IPS-NIHi11 (cell line): Measurements from ENCODE around the gene LRRC71.

Experiments used
- DNase-seq: peaks from one replicate; pipeline ENCODE4 v3.0.0; 2012; ENCODE audit warnings: mixed read lengths, low spot score

Gene LRRC71

GRCh38 chr1:156920233-156921052, at the start of gene LRRC71:
LRRC71 (plus strand) TSS chr1:156920632; CDS start chr1:156920804, 172 bp downstream.
- peak; percentile 99 for DNase-seq

DNA sequence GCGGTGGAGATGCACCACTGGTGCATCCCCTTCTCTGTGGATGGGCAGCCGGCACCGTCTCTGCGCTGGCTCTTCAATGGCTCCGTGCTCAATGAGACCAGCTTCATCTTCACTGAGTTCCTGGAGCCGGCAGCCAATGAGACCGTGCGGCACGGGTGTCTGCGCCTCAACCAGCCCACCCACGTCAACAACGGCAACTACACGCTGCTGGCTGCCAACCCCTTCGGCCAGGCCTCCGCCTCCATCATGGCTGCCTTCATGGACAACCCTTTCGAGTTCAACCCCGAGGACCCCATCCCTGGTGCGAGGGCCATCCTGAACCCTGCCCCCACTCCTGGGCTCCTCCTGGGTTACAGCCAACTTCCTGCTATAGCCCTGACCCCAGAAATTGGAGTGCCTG, 46.8 kb upstream of the LRRC71 start:
- no peak for DNase-seq

DNA sequence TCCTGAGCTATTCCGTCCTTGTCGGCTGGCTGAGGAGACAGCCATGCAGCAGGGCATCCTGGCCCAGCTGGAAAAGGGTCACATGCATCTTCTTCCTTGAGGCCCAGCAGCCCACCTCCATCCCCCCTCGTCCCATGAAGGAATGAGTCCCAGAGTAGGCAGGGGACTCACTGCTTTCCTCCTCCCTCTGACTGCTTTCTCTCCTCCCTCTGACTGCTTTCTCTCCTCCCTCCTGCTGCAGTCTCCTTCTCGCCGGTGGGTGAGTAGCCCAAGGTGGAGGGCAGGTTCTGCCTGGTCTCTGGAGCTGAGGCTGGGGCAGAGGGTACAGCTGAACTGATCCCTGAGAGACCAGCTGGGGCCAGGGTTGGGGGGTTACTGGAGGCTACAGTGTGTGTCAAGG, 46.3 kb upstream of the LRRC71 start:
- no peak for DNase-seq

GRCh38 chr1:156874572-156875340, 45.7 kb upstream of the LRRC71 start:
- no peak for DNase-seq

GRCh38 chr1:156875341-156875615, 45.2 kb upstream of the LRRC71 start:
- no peak for DNase-seq

DNA sequence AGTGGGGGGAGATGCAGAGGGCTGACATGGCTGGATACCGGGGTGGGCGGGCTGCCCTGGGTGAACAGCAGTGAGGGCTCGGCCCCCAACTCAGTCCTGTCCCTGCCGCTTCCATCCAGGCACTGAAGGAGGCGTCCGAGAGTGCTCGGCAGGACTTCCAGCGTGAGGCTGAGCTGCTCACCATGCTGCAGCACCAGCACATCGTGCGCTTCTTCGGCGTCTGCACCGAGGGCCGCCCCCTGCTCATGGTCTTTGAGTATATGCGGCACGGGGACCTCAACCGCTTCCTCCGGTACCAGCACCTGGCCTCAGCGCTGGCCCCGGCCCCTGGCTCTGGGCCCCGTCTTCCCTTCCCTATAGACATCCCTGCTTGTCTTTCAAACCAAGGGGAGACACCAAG, 44.2 kb upstream of the LRRC71 start:
- peak; percentile 73 for DNase-seq

GRCh38 chr1:156877433-156878170, 42.8 kb upstream of the LRRC71 start:
- DNase-seq: no peak

- no peak for DNase-seq
Measured at GRCh38 chr1:156879876-156880275, 40.6 kb upstream of the LRRC71 start.

DNA sequence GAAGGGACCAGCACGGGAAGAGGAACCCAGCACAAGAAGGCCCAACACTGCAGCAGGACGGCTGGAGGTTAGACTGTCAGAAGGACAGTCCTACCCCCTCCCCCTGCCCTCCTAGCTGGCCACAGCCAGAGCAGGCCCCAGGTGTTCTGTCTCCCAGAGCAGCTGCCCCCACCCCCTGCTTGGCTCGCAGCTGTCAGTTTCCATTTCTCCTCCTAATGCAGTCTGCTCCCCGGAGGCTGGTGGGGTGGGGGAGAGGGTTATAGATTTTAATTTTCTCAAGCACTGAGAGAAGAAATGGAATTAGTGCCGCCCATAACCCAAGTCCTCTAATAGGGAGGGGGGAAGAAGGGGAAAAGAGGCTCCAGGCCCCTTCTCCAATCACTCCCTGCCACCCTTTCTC, 40.0 kb upstream of the LRRC71 start:
- DNase-seq: no peak

DNA sequence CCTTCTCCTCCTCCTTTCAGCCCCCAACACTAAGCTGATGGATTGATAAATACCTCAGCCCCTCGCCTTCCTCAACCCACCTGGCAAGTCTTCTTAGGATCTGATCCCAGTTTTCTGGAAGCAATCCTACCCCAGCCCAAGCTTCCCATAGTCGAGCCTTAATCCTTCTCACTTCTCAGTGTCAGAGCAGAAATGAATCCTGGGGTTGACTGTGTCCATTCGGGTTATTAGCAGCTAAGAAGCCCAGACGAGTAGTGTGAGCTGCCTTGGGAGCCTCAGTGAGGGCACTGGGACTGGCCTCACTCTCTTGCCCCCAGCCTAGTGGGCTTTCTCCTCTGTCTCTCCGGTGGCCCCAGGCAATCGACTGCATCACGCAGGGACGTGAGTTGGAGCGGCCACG, 39.3 kb upstream of the LRRC71 start:
- DNase-seq: no peak

GRCh38 chr1:156881663-156882062, 38.8 kb upstream of the LRRC71 start:
- no peak for DNase-seq

GRCh38 chr1:156882543-156882942, 37.9 kb upstream of the LRRC71 start:
- DNase-seq: no peak

DNA sequence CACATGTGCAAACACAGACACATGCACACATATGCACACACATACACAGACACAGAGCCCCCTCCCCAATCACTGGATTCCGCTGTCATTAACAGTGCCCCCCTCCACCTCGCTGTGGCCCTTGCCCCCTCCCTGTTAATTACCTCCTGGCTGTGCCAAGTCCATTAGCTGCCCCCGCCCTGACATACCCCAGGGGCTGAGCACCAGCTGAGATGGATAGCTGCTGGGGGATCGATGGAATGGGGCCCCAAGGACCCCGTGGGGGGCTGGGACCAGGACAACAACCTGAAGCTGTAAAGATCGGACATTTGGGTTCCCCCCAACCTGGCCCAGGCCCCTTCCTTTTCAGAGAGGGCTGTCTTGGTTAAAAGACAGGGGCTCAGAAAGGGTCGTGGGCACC, 36.5 kb upstream of the LRRC71 start:
- no peak for DNase-seq

DNA sequence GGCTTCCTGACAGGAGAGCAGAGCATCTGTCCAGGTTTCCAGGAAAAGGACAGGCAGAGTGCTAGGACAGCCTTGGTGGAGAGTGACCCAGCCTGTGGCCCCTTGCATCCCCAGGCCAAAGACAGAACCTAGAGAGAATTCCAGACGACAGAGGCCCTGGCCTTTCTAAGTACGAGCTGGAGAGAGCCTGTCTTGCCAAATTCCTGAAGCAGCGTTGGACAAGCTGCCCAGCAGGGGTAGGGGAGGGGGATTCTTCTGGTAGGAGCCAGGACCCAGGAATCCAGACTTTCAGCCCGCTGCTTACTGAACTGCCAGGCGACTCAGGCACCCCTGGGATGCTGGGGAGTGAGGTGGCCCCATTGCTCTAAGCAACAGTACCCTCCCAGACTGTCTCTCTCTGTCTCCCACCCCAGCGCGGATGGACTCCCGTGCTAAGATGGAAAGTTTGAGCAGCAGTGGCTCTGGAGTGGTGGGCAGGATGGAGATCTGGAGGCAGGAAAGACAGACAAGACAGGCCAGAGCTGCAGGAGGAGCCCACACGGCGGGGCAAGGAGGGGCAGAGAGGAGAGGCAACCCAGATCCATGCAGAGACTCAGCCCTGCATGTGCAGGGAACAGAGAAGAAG, 35.8 kb upstream of the LRRC71 start:
- DNase-seq: no peak

- DNase-seq: no peak
Measured at GRCh38 chr1:156885314-156885713, 35.1 kb upstream of the LRRC71 start.

- DNase-seq: no peak
Measured at GRCh38 chr1:156885880-156886355, 34.5 kb upstream of the LRRC71 start.

- no peak for DNase-seq
Measured at GRCh38 chr1:156886583-156887281, 33.7 kb upstream of the LRRC71 start.

DNA sequence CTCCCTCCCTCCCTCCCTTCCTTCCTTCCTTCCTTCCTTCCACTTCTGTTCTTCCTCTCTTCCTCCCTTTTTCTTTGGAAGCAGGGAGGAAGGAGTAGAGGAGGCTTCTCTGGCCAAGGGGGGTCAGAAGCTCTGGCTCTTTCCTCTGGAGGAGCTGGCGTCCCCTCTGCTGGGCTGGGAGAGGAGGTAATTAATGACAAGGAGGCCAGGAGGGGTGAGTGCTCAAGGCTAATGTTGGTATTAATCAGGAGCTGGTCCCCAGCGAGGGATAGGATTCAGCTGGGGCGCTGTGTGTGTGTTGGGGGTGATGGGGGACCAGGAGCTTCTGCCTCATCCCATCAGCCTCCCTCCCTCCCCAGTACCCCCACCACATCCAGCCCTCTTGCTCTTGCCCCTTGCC, 33.1 kb upstream of the LRRC71 start:
- DNase-seq: no peak

DNA sequence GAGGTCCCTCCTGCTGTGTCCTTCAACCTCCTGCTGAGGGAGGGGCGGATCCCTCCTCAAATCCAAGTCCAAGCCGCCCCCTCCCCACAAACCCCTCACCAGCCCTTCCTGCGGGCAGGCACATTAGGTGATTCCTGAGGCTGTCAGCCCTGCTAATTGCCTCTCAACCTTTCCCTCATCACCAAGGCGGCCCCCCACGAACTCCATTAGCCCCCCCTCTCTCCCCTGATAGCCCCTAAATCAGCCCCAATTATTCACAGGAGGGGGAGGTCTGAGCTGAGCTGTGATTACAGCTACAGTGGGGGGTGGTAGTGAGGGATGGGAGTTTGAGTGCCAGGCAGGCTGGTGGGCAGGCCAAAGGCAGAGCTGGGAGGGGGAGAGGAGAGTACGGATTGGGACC, 32.7 kb upstream of the LRRC71 start:
- no peak for DNase-seq

DNA sequence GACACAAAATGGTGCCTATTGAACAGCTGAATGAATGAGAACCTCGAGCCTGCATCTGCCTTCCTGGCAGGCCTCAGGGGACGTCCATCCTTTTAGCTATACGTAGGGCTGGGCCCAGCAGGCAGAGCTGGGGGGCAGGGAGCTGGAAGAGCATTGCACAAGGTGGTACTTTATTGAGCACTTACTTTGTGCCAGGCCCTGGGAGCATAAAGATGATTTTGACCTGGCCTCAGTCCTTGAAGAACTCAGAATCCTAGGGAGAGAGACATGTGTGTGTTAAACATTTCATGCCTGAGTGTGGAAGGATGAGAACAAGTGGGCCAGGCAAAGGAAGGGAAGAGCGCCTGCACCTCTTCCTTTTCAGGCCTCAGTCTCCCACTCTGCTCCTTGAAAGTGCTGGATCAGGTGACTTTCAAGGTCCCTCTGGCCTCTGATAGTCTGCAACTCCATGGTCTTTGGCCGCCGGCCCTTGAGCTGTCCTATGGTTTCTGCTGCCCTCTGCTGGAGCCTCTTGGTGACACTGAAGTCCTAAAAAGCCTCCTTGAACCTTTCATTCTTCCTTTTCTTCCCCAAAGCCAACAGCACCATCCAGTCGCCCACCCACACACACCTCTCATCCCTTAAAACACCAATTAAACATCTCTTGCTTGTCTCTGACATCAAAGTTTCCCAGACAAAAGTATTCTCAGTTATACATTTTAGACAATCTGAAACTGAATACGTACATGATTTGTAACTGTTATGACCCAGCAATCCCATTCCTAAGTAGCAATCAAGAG, 30.4 kb upstream of the LRRC71 start:
- peak; percentile 85 for DNase-seq
